ENCODE results near the gene ZHX3. TPM values are rescaled to one million over a fixed set of nuclear protein-coding genes. Genes with fewer than 3 reads are reported as not detected.

ZHX3 gene

Small RNAs within 50 kb of the gene (small RNA-seq; reads per million reads assigned to genes)
- not detected for gene AL022394.1 (ENCODE audit: insufficient read depth)
- gene MIR6871 (ENCODE audit: insufficient read depth): 1.6 reads per million
- not detected for gene RN7SL615P (ENCODE audit: insufficient read depth)
